DMS 273 (cell line): ENCODE results near the gene ITGAX.

Experiments
- DNase-seq: peaks from one replicate; lab custom pipeline; 2025; ENCODE audit not compliant: unreplicated experiment; lab: John Stamatoyannopoulos, UW

The ITGAX gene

GRCh38 chr16:31430380-31431052 is 75.5 kb downstream of the ITGAX start:
- no peak for DNase-seq
